Activated effector memory CD4-positive, alpha-beta T cell treated with Interleukin-2 at 50 U/mL for 16 hours (primary cell): Measurements from ENCODE around the gene IMPDH1.

Experiments
- DNase-seq: peaks from one replicate; pipeline ENCODE4 v3.0.0-alpha.2; 2020

The IMPDH1 gene

DNA sequence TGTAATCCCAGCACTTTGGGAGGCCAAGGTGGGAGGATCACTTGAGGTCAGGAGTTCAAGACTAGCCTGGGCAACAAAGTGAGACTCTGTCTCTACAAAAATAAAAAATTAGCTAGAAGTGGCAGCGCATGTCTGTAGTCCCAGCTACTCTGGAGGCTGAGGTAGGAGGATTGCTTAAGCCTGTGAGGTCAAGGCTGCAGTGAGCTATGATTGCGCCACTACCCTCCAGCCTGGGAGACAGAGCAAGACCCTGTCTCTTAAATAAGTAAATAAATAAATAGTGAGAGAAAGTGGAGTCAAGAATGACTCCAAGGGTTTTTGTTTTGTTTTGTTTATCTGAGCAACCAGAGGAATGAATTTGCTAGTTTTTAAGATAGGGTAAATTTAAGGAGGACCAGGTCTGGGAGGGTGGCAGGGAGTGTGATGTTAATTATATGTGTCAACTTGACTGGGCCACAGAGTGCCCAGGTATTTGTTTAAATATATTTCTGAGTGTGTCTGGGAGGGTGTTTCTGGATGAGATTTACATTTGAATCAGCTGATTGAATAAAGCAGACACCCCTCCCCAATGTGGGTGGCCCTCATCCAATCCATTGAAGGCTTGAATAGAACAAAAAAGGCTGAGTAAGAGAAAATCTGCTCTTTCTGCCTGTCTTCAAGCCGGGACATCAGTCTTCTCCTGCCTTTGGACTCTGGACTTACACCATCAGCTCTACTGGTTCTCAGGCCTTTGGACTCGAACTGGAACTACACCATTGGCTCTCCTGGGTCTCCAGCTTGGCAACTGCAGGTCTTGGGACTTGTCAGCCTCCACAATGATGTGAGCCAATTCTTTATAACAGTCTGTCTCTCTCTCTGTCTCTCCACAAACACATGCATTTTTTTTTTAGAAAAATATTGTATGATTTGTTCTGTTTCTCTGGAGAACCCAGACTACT, 23.5 kb downstream of the IMPDH1 start:
- no peak for DNase-seq

DNA sequence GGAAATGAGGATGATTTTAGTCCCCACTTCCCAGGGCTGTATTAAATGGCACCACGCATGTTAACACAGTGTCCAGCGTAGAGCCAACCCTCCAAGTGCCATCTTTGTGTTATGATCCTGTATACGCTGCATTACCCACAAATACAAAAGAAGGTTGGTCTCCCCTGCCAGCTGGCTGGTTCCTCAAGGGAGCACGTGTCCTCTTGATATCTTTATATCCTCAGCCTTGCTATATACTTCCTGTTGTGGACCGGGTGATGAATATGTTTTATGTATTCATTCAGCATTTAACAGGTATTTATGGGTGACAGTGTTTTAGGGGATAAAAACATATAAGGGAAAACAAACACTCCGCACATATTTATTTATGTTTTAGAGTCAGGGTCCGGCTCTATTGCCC, 25.1 kb downstream of the IMPDH1 start:
- no peak for DNase-seq

DNA sequence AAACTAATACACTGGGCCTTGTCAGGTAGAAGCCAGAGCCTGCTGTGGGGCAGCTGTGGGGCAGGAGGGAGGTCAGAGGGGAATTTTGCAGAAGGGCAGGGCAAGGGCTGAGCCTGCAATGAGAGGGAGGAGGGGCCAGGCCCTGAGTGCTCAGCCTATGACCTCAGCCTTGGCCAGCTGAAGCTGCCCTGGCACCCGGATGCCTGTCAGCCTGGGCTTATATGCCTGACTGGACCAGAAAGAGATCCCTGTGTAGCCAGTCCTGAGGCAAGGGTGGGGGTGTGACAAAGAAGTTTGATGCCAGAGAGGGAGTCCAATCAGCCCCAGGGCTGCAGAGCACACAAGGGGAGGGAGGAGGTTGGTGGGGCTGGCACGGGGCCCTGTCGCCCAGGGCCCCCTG, 26.0 kb downstream of the IMPDH1 start:
- DNase-seq, result no peak

DNA sequence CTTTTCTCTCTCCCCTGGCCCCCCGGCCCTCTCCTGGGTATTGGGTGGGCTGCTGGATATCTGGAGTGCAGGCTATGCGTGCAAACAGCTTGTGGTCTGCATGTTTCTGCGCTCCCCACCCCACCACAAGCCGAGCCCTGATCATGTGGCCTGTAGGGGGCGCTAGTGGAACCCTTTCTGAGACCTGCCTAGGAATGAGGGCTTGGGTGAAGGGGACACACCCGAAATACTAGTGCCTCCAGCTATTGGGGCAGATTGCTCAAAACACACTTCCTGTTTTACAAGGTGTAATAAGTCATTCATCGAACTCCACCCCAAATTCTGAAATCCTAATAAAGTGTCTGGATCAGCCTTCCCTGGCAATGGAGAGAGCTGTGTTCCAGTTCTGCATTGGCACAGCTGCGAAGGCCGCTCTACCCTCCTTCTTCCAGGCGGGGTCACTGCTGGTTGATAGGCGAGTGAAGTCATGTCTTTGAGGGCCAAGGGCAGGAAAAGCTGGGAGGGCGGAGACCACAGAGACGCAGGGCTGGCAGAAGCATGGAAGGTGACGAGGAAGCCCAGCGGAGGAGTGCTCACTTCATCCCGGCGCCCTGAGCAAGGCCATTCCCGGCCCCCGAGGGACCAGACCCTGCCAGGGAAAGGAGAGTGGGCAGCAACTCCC, 28.5 kb downstream of the IMPDH1 start:
- no peak for DNase-seq

DNA sequence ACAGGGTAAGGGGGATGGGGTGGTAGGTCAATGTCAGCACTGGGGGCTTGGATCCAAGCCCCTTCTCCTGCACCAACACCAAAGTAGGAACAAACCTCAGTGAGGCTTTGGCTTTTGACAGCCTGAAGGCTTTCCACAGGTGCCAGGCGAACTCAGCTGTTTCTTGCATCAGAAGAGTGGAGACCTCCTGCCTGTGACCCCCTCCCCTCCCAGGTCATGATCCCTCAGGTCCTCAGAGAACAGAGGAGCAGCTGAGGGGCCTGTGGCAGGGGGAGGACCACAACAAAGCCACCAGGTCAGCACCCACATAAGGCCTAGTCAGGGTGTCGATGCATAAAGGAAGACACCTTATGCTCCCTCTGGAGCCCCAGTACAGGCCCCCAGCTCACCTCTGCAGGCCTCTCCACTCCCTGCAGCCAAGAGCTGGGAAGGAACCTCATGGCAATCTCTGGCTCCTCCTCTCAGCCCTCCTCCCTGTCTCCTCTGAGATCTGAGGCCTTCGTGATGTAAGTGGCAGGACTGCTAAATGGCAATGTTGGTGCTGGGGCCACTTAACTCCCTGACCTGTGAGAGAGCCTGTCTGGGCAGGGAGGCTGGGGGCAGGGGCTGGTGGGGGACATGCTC, 29.2 kb downstream of the IMPDH1 start:
- no peak for DNase-seq

DNA sequence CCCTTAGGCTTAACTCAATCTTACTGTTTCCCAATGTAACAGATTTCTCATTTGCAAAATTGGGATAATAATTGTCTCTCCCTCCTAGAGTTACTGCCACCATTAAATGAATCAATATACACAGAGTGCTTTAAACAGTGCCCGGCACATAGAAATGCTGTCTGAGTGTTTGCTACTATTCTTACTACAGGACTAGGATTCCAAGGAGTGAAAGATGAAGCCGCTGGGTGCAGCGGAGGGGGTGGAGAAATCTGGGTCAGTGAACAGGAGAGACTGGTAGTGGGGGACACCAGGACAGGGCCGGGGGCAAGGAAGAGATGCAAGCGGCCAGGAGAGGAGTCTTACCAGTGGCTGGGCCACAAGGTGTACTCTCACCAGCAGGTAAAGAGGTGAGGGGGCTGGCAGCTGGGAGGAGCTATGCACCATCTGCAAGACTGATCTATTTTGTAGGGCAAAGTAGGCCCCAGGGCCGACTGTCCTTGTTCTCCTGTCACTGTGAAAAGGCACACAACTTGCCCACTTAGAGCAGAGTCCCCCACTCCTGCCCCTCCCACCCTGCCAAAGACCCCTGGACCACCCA, 29.8 kb downstream of the IMPDH1 start:
- no peak for DNase-seq

DNA sequence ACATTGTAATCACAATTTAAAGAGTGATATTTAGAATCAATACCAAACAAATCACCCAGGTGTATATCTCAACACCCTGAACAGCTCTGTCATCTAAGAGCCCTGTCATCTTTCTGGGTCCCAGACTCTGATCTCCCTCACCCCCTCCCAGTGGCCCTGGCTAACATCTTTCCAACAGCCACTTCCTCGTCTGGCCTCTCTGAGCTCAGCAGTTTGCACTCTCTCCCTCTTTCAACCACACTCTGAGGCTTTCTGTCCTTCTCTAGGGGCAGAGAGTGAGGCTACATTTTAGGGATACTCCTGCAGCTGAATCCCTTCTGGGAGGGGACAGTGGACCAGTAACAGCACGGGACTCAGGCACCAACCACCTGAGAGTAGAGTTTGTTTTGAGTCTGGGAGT, 31.1 kb downstream of the IMPDH1 start:
- no peak for DNase-seq

DNA sequence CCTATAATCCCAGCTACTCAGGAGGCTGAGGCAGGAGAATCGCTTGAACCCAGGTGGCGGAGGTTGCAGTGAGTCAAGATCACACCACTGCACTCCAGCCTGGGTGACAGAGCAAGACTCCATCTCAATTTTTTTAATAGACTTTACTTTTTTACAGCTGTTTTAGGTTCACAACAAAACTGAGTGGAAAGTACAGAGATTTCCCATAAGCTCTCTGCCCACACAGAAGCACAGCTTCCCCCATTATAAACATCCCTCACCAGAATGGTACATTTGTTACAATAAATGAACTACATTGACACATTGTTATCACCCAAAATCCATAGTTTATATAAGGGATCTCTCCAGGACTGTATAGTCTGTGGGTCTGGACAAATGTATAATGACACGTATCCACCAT, 33.7 kb downstream of the IMPDH1 start:
- DNase-seq, result no peak

DNA sequence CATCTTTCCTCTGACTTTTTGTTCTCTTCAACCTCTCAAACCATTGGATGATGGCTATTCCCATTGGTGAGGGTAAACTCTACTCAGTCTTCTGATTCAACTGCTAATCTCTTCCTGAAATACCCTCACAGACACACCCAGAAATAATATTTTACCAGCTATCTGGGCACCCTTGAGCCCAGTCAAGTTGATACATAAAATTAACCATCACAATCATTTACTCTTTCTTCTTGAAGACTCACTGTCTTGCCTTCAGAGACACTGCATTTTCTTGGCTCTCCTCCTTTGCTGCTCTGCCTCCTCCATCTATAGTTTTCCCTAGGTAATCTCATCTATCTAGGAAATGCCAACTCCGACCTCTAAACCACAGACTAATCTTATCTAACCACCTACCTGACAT, 35.7 kb downstream of the IMPDH1 start:
- no peak for DNase-seq

DNA sequence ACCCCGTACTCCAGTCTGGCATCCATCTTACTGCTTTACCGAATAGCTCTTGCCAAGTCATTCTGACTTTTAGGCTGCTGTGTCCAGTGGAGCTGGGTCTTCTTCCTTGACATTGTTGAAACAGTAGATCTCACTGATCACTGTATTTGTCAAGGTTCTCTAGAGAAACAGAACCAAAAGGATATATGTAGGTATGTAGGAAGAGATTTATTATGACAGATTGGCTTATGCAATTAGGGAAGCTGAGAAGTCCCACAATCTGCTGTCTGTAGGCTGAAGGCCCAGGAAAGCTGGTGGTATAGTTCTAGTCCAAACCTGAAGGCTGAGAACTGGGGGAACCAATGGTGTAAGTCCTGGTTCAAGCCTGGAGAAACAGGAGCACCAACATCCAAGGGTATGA, 36.2 kb downstream of the IMPDH1 start:
- DNase-seq, result no peak

DNA sequence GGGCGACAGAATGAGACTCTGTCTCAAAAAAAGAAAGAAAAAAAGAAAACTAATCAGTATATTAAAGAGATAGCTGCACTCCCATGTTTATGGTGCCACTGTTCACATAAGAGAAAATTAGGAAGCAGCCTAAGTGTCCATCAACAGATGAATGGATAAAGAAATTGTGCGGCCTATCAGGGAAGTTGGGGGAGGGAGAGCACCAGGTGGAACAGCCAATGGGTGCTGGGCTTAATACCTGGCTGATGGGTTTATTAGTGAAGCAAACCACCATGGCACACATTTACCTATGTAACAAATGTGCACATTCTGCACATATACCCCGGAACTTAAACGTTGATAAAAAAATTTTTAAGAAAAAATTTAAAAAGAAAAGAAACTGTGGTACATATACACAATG, 39.3 kb downstream of the IMPDH1 start:
- DNase-seq, result no peak

DNA sequence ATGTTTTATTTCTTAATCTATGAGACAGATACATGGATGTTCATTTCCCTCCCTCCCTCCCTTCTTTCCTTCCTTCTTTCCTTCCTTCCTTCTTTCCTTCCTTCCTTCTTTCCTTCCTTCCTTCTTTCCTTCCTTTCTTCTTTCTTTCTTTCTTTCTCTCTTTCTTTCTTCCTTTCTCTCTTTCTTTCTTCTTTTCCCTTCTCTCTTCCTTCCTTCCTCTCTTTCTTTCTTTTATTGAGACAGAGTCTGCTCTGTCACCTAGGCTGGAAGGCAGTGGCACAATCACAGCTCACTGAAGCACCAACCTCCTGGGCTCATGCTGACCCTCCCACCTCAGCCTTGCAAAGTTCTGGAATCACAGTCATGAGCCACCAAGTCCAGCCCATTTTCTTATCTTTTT, 42.8 kb downstream of the IMPDH1 start:
- DNase-seq, result no peak

DNA sequence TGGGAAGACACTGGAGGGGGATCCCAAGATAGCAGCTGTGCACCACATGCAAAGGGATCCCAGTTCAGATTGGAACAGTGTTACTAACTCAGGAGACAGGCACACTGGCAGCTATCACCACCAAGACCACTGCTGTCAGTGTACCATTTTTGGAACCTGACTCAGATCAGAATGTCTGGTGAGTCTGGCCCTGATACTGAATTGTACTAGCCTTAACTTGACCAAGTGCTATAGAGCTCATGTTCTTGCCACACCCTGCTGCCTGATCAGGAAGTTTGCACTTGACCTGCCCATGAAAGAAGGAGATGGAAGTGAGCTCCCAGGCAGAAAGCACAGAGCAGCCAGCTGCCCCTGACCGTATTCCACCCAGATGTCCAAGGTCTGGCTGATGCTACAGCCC, 43.5 kb downstream of the IMPDH1 start:
- DNase-seq, result no peak

DNA sequence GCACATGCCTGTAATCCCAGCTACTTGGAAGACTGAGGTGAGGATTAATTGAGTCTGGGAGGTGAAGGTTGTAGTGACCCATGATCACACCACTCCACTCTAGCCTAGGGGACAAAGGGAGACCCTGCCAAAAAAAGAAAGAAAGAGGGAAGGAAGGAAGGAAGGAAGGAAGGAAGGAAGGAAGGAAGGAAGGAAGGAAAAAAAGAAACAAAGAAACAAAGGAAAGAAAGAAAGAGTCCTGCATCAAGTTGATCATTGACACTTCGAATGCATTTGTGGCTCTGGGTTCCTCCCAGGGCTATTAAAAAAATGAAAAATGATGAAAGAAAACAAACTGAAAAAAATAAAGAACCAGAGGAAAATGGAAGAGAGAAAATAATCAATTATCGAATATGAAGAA, 44.4 kb downstream of the IMPDH1 start:
- DNase-seq, result no peak

DNA sequence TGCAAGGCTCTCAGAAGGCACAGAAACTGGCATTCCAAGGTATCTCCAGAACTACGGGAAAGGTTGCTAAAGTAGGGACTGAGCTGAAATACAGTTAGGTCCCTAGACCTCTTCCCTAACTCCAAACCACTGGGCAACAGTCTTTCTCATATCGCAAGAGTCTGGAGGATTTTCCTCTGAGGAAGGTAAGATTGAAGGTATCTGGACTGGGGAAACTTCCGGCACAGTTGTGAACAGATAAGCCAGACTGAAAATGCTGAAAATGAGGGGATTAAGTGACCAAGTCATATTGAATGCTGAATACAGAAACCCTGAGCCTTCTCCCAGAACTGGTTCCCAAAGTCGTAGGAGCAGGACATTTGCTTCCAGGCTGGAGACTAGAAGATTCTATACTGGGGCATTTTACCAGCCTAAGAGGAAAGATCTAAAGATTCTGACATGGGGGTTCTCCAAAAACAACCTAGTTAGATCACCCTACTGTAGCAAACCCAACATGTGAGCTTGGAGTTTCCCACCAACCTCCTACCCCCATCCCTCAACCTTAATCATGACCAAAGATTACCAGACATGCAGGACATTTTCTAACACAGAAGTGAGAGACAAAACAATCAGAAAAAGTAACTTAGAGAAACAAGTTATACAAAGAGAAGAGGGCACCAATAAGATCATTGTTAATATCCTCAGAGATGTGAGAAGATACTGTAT, 45.5 kb downstream of the IMPDH1 start:
- DNase-seq, result no peak

DNA sequence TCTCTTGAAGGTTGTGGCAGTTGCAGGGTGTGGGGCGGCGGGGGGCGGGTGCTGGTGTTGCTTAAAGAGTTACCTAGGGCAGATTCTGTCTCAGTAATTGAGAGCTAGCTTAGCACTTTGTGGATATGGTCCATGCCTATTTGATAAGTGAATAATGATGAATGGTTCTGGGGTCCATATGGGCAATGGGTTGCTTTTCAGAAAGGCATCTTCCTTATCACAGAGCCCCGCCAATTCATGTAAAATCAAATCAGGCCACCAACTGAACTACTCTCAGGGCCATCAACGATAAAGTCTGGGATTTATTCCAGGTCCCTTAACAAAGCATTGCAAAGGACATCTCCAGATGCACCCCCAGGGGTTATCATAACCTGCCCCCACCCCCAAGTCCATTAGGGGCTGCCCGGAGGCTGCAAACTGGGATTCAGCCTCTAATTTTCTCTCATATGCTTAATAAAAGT, 46.5 kb downstream of the IMPDH1 start:
- no peak for DNase-seq

DNA sequence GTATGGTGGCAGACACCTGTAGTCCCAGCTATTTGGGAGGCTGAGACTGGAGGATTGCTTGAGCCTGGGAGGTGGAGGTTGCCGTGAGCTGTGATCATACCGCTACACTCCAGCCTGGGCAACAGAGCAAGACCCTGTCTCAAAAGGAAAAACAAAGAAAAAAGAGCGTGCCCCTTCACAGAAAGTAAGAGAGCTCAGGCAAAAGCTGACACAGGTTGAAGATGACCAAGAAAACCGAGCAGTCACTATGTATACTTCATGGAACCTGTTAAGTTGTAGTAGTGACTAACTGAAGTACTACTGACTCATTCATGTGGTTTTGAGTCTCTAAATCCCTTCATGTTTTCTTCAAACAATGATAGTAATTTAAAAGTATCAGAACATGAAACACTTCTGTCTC, 47.1 kb downstream of the IMPDH1 start:
- DNase-seq, result no peak

DNA sequence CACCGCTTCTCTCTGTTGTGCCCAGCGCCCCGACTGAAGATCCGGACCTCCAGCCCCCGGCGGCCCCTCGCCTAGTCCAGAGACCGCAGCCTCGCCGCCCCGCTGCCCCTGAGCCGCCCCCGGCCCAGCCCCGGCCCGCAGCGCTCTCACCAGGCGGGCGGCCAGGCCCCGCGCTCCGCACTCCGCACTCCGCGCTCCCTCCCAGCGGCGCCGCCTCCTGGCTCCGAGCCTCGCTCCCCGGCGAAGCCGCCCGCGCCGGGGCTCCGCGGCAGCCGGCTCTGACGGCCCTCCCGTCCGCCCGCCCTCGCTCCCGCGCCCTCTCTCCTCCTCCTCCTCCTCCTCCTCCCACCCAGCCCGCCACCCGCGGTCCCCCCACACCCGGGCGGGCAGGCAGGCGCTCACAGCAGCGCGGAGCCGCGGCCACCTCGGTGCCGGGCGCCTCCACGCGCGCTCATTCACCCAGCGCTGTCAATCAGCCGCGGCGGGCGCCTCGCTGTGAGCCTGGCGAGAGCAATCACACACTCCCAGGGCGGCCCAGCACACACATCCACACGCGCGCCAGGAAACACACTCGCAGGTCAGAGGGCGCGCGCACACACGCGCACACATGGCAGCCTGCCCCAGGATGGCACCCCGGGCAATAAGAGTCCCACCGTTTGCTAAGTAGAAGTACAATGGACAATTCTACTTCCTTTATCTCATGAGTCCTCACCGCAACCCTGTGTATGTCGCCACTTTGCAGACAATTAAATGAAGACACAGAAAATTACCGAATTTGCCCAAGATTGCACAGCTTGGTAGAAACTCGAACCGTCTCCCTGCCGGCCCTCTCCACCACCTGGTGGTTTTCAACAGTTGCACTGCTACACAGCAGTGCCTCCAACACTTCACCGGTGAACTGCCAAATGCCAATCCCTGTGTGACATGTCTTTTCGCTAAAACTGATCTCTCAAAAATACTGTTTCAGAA, 48.1 kb downstream of the IMPDH1 start, which contains the start of gene PRRT4:
Gene PRRT4, minus strand, starts transcription at position 280 of the 969 bp plus-strand sequence.
- peak; percentile 40 for DNase-seq

DNA sequence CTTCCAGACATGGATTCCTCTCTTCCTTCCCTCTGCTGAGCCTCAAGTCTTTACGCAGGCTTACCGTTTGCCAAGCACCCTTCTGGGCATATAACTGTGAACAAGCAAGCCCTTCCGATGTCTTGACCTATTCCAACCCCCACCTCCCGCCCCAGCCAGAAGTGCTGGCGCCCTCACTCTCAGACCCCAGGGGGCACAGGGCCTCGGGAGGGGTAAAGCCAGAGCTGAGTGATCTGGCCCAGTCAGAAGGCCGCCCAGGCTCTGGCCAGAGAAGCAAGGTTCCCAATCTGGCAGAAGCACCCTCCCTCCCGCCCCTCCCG, 49.5 kb downstream of the IMPDH1 start:
- no peak for DNase-seq

DNA sequence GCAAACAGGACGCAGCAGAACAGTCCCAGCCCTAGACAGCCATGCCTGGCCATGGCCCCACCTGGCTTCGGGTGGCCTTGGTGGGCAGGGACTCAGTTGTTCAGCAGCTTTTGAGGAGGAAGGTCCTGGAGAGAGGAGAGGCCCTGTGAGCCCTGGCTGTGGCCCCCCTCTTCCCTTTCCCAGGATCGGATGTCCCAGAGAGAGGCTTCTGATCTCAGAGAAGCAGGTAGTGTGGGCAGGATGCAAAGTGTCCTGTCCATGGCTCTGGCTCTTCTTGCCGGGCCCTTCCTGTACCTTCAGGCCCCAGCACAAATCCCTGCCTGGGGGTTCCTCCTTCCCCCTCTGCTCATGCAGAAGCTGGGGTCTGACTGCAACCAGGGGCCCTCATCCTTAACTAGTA, 49.8 kb downstream of the IMPDH1 start:
- DNase-seq, result no peak

DNA sequence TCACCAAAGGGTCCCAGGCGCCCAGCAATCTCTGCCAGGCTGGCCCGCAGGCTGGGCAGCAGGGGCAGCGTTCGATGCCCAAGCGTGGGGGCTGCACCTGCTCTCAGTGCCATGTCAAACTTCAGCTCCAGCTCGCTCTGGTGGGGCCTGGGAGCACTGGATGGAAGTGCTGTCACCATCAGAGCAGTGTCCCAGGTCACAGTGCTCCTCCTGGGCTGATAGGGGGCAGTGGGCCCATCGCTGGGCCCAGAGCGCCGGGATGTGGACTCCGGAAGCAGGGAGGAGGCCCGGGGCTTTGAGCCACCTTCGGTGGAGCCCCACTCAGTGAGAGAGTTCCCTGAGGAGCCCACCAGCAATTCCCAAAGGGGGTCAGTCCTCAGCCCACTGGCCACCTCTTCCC, 50.4 kb downstream of the IMPDH1 start:
- no peak for DNase-seq

DNA sequence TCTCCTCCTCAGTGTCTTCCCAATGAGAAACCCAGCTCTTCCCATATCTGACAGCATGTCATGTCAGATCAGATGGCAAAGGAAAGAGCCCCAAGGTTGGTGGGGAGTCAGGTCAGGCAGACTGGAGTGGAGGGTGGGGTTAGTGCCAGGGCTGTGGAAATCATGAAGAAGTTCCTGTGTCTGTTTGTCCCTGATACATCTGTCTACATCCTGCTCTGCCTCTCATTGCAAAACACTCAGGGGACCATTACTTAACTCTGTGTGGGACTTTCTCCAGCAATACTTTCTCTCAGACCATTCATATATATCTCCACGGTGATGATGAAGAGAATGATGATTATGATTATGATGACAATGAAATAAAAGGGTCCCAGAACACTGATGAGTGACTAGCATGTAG, 51.5 kb downstream of the IMPDH1 start:
- no peak for DNase-seq
